ENCODE results near the gene ALKBH2. TPM values are rescaled to one million over a fixed set of nuclear protein-coding genes. Genes with fewer than 3 reads are reported as not detected.

Gene ALKBH2
- total and polyA plus RNA-seq, 2 of the 8 experiments (the other 6 are each of a cell fraction or from before 2014, with no cell fraction given): 19.1 to 22.5 TPM

GRCh38 chr12:109110988-109111495 lies 17.8 kb upstream of the ALKBH2 start (continued):
- peak in 1 of 2 experiments; percentile 65; a peak in 1 of 4 replicates for TF ChIP-seq SIN3A (conservative IDR thresholded peaks at IDR 0.05 in 1 of 2, IDR thresholded peaks at IDR 0.05 in 1 of 2; ENCODE audit: low read depth in 1 of 2, low read length in 2 of 2)
- no peak for TF ChIP-seq CBX8 (IDR thresholded peaks at IDR 0.05; ENCODE audit: borderline replicate concordance, low read depth, low read length)
- TF ChIP-seq TBP (IDR thresholded peaks at IDR 0.05; ENCODE audit: low read depth, low read length): no peak
- no peak for TF ChIP-seq FOSL1 (IDR thresholded peaks at IDR 0.05; ENCODE audit: insufficient read depth, low read depth, low read length)
- TF ChIP-seq TAF1 (IDR thresholded peaks at IDR 0.05; ENCODE audit: low read depth, low read length): 0 out of 2 replicates have a peak, but pooled peaks have one; percentile 30
- no peak for TF ChIP-seq ZNF274 (IDR thresholded peaks at IDR 0.05; ENCODE audit: borderline replicate concordance, extremely low read depth, low read length)
- peak; percentile 28 for TF ChIP-seq KDM4A (IDR thresholded peaks at IDR 0.05; ENCODE audit: low read depth, low read length, severe bottlenecking)
- TF ChIP-seq YY1 (IDR thresholded peaks at IDR 0.05; ENCODE audit: low read depth, low read length): 0 out of 2 replicates have a peak, but pooled peaks have one; percentile 15
- TF ChIP-seq POLR2A (IDR thresholded peaks at IDR 0.05; ENCODE audit: control extremely low read depth in 1 of 2, low read depth in 2 of 2, low read length in 2 of 2): peak in 1 of 2 experiments; percentile 73; a peak in 2 of 3 replicates
- peak; percentile 71 for TF ChIP-seq CREB1 (IDR thresholded peaks at IDR 0.05)
- peak; percentile 46; the same call in 1 of the 2 replicates for TF ChIP-seq RBBP5 (IDR thresholded peaks at IDR 0.05; ENCODE audit: borderline replicate concordance, low read depth, low read length)
- no peak for TF ChIP-seq HDAC6 (IDR thresholded peaks at IDR 0.05; ENCODE audit: low read depth, low read length)

Measured in H1 (cell line).